AG09319 (cell line): ENCODE results near the gene GNB2.
A peak's percentile ranks its signal among the peaks of the same experiment; 100 is the strongest.

Experiments
- DNase-seq: peaks from one replicate; pipeline ENCODE4 v3.0.0-alpha.2; 2010; ENCODE audit warnings: low read depth; ENCODE audit errors: extremely low read depth
- CTCF ChIP-seq: IDR thresholded peaks from 2 replicates; pipeline ENCODE4 v1.5.1; 2011; ENCODE audit warnings: low read depth, mild to moderate bottlenecking, inconsistent platforms, low read length, moderate library complexity

The GNB2 gene

GRCh38 chr7:100726996-100727761 is 53.6 kb downstream of the GNB2 start:
- peak; percentile 89 for DNase-seq
- TF ChIP-seq CTCF = no peak

- no peak for TF ChIP-seq CTCF
- DNase-seq = no peak
These were observed 54.7 kb downstream of the GNB2 start for GRCh38 chr7:100728196-100728595.
